Esophagus muscularis mucosa (tissue), 3 donors: ENCODE measurements around the gene BCAS4.

Source experiments
- POLR2A ChIP-seq: fragments of 450-650 bp; IDR thresholded peaks from one replicate; pipeline ENCODE4 v1.6.1; 2017; ENCODE audit warnings: antibody characterized with exemption, moderate library complexity, mild to moderate bottlenecking, low read depth
- POLR2AphosphoS5 ChIP-seq, 2 donors: sonication (generic); formaldehyde crosslinking; IDR thresholded peaks; one replicate each; pipeline ENCODE4 v1.6.1; 2017; ENCODE audit warnings: antibody characterized with exemption in 2 of 2
- TF ChIP-seq, protein P1 (sequence below), 3 experiments: fragments of 200-600 bp in 2 of 3; fragments of 450-650 bp in 1 of 3; sonication (generic) in 2 of 3; IDR thresholded peaks; one replicate each; pipeline ENCODE4 v1.5.1; 2017 to 2019; ENCODE audit warnings: antibody characterized with exemption in 3 of 3, mild to moderate bottlenecking in 2 of 3, moderate library complexity in 1 of 3

DNA sequence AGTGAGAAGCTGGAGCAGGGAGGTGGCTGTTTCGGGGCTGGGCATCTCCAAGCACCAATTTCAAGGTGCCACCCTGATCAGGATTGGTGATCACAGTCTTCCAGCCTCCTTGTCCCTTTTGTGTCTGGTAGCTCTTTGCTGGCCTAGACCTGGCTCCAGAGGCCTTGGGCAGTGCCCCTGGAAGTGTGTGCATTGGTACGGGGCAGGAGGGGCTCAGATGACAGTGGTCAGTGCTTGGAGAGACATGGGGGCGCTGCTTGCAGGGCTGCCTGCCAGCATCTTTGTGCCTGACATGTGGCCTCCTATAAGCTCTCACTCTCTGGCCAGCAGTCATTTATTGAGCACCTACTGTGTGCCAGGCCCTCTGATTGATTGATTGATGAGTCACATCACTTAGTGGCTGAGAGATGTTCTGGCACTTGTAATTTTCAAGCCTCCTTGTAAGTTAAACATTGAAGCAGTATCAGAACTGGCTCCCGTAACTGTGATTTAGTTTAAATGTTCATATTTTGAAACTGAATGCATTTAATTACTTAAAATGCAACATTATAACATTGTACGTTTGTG is 61.7 kb downstream of the BCAS4 start:
- TF ChIP-seq POLR2A (no peak), POLR2AphosphoS5 (IDR thresholded peaks at IDR 0.05) (no peak)
- TF ChIP-seq, protein P1, sequence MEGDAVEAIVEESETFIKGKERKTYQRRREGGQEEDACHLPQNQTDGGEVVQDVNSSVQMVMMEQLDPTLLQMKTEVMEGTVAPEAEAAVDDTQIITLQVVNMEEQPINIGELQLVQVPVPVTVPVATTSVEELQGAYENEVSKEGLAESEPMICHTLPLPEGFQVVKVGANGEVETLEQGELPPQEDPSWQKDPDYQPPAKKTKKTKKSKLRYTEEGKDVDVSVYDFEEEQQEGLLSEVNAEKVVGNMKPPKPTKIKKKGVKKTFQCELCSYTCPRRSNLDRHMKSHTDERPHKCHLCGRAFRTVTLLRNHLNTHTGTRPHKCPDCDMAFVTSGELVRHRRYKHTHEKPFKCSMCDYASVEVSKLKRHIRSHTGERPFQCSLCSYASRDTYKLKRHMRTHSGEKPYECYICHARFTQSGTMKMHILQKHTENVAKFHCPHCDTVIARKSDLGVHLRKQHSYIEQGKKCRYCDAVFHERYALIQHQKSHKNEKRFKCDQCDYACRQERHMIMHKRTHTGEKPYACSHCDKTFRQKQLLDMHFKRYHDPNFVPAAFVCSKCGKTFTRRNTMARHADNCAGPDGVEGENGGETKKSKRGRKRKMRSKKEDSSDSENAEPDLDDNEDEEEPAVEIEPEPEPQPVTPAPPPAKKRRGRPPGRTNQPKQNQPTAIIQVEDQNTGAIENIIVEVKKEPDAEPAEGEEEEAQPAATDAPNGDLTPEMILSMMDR (IDR thresholded peaks at IDR 0.05), result no peak
